Measurements from ENCODE around the gene CAMK2D.

The CAMK2D gene

GRCh38 chr4:113522433-113522832 is 239.1 kb downstream of the CAMK2D start:
- no peak for DNase-seq (ENCODE audit: low read depth)

GRCh38 chr4:113513382-113513781 is 248.2 kb downstream of the CAMK2D start:
- no peak for DNase-seq (ENCODE audit: low read depth)

- no peak for DNase-seq (ENCODE audit: low read depth)
Measured at GRCh38 chr4:113512880-113513279, 248.7 kb downstream of the CAMK2D start.

GRCh38 chr4:113511944-113512343 is 249.6 kb downstream of the CAMK2D start:
- DNase-seq (ENCODE audit: low read depth) = no peak

- DNase-seq (ENCODE audit: low read depth) = no peak
Measured at GRCh38 chr4:113509851-113510250, 251.7 kb downstream of the CAMK2D start.

GRCh38 chr4:113505044-113505443 is 256.5 kb downstream of the CAMK2D start:
- DNase-seq (ENCODE audit: low read depth) = no peak

GRCh38 chr4:113504422-113504821 is 257.1 kb downstream of the CAMK2D start:
- DNase-seq (ENCODE audit: low read depth) = no peak

GRCh38 chr4:113503691-113504090 is 257.8 kb downstream of the CAMK2D start:
- DNase-seq (ENCODE audit: low read depth) = no peak

GRCh38 chr4:113502906-113503305 is 258.6 kb downstream of the CAMK2D start:
- no peak for DNase-seq (ENCODE audit: low read depth)

- no peak for DNase-seq (ENCODE audit: low read depth)
Measured at GRCh38 chr4:113502476-113502875, 259.1 kb downstream of the CAMK2D start.

- no peak for DNase-seq (ENCODE audit: low read depth)
Measured at GRCh38 chr4:113500424-113500823, 261.1 kb downstream of the CAMK2D start.

- no peak for DNase-seq (ENCODE audit: low read depth)
Measured at GRCh38 chr4:113499696-113500095, 261.8 kb downstream of the CAMK2D start.

GRCh38 chr4:113499166-113499565 is 262.4 kb downstream of the CAMK2D start:
- no peak for DNase-seq (ENCODE audit: low read depth)

GRCh38 chr4:113497154-113497884 is 264.2 kb downstream of the CAMK2D start:
- DNase-seq (ENCODE audit: low read depth) = no peak

- no peak for DNase-seq (ENCODE audit: low read depth)
Measured at GRCh38 chr4:113496698-113497097, 264.8 kb downstream of the CAMK2D start.

- DNase-seq (ENCODE audit: low read depth) = no peak
Measured at GRCh38 chr4:113495790-113496189, 265.7 kb downstream of the CAMK2D start.

GRCh38 chr4:113483131-113483530 is 278.4 kb downstream of the CAMK2D start:
- no peak for DNase-seq (ENCODE audit: low read depth)

GRCh38 chr4:113482325-113482724 is 279.2 kb downstream of the CAMK2D start:
- DNase-seq (ENCODE audit: low read depth) = no peak

- no peak for DNase-seq (ENCODE audit: low read depth)
Measured at GRCh38 chr4:113481820-113482219, 279.7 kb downstream of the CAMK2D start.

GRCh38 chr4:113480109-113480508 is 281.4 kb downstream of the CAMK2D start:
- no peak for DNase-seq (ENCODE audit: low read depth)

- no peak for DNase-seq (ENCODE audit: low read depth)
Measured at GRCh38 chr4:113478032-113478431, 283.5 kb downstream of the CAMK2D start.

- DNase-seq (ENCODE audit: low read depth) = peak; percentile 19
Measured at GRCh38 chr4:113476800-113477199, 284.7 kb downstream of the CAMK2D start.

- no peak for DNase-seq (ENCODE audit: low read depth)
Measured at GRCh38 chr4:113474017-113474416, 287.5 kb downstream of the CAMK2D start.

- DNase-seq (ENCODE audit: low read depth) = no peak
Measured at GRCh38 chr4:113472864-113473263, 288.7 kb downstream of the CAMK2D start.
